NCI-H526 treated with DMSO at 0.1 percent for 48 hours (cell line): ENCODE data around the gene EPHA2.
"Not testable (repeated sequence)": the region's sequence is repeated elsewhere in the genome, so short reads cannot be mapped to it uniquely, and the experiment has no call there.

Experiments used
- DNase-seq: peaks from one replicate; lab custom pipeline; 2025; lab: John Stamatoyannopoulos, UW

The EPHA2 gene

DNA sequence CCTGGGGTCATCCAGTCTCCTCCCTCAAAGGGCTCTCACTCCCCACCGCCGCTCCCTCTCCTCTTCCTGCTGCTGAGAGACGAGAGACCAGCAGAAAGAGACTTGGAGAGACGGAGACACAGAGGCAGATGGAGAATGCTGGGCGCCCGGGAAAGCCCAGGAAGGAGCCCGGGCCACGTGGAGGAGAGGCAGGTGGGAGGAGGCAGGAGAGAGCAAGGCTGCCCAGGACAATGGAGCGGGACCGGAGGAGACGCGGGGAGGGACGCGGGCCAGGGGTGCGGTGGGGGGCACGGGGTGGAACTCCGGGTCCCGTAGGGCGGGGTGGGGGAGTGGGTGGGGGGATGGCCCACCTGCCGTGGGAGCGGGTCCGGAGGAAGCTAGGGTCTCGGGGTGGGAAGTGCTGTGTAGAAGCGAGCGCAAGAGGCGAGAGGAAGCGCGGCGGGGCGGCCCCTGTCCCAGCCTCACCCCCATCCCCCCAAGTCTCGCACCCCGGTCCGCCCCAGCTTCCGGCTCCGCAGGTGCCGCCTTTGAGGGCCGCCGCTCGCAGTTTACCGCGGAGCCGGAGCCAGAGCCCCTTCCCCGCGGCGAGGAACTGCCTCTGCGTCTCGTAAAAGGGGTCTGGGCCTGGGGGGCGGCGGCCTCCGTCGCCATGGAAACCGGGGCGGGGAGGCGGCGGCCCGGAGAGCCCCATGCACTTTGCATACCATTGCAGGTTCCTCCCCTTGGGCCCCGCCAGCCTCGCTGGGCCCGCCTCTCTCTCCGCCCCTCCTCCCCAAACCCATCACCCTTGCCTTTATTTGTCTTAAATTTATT, 11.7 kb upstream of the EPHA2 start:
- DNase-seq: peak; percentile 9

- no peak for DNase-seq
Observed at GRCh38 chr1:16166117-16166516, 10.2 kb upstream of the EPHA2 start.

DNA sequence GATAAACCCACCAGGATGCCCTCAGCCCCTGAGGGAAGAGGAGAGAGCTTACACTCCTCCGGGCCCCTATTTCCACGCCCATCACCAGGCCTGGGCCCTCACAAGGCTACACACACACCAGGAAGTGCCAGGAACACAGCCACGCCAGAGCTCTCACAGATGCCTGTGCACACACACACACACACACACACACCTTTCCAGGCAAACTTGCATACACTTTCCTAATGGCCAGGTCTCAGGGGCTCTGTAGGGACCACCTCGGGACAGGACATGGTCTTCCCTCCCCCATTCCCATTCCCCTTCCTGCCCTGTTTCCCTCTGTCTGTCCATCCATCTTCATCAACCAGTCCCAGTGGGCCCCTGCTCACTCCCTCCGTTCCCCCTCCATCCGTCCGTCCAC, 9.7 kb upstream of the EPHA2 start:
- no peak for DNase-seq

GRCh38 chr1:16165073-16165364, 9.2 kb upstream of the EPHA2 start:
- DNase-seq: no peak

GRCh38 chr1:16164213-16165072, 8.6 kb upstream of the EPHA2 start:
- DNase-seq: peak; percentile 41

GRCh38 chr1:16163608-16164212, 7.8 kb upstream of the EPHA2 start:
- not testable (repeated sequence) for DNase-seq

DNA sequence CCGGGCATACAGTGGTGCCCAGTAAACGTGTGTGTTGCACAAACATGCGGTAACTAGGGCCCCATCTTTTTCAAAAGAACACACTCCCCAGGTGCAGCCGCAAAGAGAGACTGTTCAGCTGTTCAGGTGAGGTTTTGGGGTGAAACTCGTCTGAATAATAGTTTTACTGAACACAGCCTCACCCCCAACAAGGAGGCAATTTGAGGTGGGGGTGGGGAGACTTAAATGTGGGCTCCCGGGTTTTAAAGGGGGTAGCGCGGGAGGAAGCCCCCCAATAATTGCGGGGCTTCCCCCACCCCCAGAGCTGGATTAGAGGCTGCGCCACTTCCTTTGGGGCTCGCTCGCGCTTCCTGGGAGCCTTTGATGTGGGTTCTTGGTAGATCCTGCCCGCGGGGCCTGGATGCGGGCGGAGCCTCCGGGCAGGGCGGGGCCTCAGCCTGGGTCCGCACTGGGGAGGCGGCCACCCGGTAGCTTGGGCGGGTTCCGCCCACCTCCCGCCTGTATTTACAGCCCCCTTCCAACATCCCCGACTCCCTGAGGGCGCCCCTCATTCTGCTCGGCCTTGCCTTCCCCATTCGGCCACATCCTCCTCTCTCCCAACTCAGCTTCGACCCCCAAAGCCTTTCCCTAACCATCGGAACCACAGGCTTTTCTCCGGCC, 6.4 kb upstream of the EPHA2 start:
- no peak for DNase-seq

DNA sequence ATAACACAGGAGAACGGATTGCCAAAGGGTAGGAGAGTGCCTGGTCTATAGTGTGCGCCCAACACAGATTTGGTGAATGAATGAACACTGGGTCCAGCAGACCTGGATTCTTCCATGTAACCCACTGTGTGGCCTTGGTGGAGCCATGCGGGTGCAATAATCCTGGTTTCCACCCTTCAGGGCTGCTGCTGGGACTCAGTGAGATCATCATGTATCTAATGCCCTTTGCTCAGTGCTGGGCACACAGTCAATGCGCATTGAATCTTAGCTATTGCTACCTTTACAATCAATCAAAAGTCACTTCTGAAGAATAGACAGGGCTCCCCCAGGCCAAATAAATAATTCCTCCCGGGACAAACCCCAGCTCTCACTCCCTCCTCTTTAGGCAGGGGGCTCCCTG, 5.8 kb upstream of the EPHA2 start:
- DNase-seq: no peak

- DNase-seq: no peak
Observed at GRCh38 chr1:16158993-16159831, 3.3 kb upstream of the EPHA2 start.

DNA sequence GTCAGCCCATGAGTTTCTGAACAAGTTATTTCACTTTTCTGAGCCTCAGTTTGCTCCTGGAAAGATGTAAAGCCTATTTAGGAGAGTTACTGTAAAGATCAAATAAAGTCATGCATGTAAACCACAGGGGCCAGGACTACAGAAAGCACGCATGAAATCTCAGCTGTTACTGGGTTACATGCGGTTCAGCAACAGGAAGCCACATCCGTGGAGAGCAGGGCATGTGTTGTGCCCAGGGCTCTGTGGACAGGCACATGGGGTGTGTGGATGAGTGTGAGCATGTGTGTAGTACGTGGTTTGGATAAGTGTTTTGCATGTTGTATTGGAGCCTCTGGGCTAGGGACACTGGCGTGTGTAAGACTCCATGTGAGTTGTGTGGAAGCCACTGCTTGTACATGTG, 2.2 kb upstream of the EPHA2 start:
- DNase-seq: no peak

GRCh38 chr1:16156848-16157495, 1.1 kb upstream of the EPHA2 start:
- no peak for DNase-seq

DNA sequence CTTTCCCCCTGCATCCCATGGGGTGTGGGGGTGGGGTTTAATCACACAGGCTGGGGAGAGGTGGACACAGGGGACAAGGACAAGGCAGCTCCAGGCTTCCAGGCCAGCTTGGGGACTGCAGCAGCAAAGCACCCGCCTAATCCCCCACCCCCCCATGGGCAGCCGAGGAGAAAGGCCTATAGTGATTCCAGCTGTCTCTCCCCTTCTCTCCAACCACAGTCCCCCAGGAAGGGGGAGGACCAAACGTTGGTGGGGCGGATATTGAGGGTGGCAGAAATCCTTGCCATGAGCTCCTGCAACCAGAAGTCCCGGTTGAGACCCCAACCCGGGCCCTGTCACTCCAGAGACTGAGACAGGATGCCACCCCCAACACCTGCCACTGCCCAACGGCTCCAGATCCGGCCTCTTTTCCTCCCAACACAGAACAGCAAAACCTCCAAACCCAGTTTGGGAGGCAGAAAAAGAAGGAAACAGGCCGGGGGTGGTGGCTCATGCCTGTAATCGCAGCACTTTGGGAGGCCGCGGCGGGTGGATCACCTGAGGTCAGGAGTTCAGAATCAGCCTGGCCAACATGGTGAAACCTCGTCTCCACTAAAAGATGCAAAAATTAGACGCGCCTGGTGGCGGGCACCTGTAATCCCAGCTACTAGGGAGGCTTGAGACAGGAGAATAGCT, 1.7 kb downstream of the EPHA2 start:
- no peak for DNase-seq

- DNase-seq: no peak
Observed at GRCh38 chr1:16153096-16153998, 2.5 kb downstream of the EPHA2 start.

DNA sequence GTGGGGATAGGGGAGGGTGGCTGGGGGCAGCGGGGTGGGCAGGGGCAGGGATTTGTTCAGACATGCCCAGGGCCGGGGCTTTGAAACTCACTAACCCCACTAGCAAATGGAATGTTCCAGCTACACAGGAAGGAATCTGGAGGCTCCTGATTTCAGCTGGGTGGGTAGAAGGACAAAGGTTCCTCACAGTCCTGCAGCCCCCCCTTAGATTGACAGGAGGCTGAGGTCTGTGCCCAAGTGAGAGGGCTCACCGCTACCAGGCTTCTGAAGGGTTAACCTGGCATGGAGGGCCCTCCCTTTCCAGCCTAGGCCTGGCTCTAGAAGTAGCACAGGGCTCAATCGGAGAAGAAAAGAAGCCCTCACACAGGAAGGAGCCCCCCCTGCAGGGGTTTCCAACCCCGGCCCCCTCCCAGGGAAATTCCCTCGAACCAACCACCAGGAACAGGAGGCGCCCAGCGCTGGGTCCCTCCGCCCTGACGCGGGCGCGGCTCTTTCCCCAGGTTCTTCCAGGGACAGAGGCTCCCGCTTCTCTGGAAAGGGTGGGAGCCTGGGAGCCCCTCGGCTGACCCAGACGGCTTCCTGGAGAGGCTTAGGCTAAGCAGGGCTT, 3.3 kb downstream of the EPHA2 start:
- no peak for DNase-seq

GRCh38 chr1:16151995-16152384, 3.9 kb downstream of the EPHA2 start:
- no peak for DNase-seq

- peak; percentile 4 for DNase-seq
Observed at GRCh38 chr1:16151196-16151994, 4.5 kb downstream of the EPHA2 start.

DNA sequence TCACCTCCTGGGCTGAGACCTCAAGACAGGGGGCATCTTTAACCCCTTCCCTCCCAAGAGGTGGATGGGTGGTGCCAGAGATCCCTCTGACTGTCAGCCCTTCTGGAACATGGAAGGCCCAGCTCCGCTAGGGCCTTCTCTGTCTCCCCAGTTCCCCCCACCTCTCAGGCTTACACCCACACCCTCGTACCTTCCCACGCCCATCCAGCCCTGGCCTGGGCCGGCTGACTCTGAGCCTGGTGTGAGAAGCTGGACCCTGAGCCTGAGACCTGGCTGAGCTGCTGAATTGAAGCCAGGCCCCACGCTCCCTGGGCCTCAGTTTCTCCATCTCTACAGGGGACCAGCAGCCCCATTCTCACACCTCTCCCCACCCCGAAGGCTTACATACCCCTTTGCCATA, 5.4 kb downstream of the EPHA2 start:
- no peak for DNase-seq
